Measurements from ENCODE around the gene SFT2D3. TPM values are rescaled to one million over a fixed set of nuclear protein-coding genes. Genes with fewer than 3 reads are reported as not detected.
A peak's percentile ranks its signal among the peaks of the same experiment; 100 is the strongest.

SFT2D3 gene
- total and polyA plus RNA-seq, 9 of the 15 experiments (the other 6 are each of a cell fraction or from before 2014, with no cell fraction given) = 7.5 to 9.9 (median 8.9) TPM; not detected in 2

DNA sequence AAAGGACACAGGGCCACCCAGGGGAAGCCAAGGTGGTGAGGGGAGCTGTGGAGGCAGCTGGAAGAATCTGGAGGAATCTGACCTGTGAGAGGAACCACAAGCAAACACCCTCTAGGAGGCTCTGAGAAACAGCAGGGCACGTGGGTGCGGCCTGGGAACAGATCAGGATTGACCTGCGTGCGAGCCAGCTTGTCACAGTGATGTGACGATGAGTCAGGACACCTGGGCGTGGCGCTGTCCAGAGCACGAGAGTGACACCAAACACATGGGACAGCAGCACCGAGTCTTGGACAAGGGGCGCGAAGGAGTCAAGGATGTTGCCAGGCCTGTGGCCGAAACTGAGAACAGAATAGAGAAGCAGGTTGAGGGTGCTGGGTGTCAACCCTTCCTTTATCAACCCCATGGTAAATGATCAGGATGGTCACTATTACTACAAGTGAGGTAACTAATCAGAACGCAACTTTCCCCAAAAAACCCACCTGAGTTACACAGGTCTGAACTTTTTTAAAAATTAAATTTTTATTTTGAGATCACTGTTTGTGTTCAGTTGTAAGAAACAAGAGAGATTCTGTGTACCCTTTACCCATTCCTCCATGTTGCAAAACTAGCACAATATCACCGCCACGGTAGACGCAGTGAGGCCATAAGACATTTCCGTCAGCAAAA, 637 bp upstream of the SFT2D3 start (continued):
- no peak for TF ChIP-seq TGIF2 (CRISPR knock-in tag; IDR thresholded peaks at IDR 0.05)
- TF ChIP-seq, protein P1, sequence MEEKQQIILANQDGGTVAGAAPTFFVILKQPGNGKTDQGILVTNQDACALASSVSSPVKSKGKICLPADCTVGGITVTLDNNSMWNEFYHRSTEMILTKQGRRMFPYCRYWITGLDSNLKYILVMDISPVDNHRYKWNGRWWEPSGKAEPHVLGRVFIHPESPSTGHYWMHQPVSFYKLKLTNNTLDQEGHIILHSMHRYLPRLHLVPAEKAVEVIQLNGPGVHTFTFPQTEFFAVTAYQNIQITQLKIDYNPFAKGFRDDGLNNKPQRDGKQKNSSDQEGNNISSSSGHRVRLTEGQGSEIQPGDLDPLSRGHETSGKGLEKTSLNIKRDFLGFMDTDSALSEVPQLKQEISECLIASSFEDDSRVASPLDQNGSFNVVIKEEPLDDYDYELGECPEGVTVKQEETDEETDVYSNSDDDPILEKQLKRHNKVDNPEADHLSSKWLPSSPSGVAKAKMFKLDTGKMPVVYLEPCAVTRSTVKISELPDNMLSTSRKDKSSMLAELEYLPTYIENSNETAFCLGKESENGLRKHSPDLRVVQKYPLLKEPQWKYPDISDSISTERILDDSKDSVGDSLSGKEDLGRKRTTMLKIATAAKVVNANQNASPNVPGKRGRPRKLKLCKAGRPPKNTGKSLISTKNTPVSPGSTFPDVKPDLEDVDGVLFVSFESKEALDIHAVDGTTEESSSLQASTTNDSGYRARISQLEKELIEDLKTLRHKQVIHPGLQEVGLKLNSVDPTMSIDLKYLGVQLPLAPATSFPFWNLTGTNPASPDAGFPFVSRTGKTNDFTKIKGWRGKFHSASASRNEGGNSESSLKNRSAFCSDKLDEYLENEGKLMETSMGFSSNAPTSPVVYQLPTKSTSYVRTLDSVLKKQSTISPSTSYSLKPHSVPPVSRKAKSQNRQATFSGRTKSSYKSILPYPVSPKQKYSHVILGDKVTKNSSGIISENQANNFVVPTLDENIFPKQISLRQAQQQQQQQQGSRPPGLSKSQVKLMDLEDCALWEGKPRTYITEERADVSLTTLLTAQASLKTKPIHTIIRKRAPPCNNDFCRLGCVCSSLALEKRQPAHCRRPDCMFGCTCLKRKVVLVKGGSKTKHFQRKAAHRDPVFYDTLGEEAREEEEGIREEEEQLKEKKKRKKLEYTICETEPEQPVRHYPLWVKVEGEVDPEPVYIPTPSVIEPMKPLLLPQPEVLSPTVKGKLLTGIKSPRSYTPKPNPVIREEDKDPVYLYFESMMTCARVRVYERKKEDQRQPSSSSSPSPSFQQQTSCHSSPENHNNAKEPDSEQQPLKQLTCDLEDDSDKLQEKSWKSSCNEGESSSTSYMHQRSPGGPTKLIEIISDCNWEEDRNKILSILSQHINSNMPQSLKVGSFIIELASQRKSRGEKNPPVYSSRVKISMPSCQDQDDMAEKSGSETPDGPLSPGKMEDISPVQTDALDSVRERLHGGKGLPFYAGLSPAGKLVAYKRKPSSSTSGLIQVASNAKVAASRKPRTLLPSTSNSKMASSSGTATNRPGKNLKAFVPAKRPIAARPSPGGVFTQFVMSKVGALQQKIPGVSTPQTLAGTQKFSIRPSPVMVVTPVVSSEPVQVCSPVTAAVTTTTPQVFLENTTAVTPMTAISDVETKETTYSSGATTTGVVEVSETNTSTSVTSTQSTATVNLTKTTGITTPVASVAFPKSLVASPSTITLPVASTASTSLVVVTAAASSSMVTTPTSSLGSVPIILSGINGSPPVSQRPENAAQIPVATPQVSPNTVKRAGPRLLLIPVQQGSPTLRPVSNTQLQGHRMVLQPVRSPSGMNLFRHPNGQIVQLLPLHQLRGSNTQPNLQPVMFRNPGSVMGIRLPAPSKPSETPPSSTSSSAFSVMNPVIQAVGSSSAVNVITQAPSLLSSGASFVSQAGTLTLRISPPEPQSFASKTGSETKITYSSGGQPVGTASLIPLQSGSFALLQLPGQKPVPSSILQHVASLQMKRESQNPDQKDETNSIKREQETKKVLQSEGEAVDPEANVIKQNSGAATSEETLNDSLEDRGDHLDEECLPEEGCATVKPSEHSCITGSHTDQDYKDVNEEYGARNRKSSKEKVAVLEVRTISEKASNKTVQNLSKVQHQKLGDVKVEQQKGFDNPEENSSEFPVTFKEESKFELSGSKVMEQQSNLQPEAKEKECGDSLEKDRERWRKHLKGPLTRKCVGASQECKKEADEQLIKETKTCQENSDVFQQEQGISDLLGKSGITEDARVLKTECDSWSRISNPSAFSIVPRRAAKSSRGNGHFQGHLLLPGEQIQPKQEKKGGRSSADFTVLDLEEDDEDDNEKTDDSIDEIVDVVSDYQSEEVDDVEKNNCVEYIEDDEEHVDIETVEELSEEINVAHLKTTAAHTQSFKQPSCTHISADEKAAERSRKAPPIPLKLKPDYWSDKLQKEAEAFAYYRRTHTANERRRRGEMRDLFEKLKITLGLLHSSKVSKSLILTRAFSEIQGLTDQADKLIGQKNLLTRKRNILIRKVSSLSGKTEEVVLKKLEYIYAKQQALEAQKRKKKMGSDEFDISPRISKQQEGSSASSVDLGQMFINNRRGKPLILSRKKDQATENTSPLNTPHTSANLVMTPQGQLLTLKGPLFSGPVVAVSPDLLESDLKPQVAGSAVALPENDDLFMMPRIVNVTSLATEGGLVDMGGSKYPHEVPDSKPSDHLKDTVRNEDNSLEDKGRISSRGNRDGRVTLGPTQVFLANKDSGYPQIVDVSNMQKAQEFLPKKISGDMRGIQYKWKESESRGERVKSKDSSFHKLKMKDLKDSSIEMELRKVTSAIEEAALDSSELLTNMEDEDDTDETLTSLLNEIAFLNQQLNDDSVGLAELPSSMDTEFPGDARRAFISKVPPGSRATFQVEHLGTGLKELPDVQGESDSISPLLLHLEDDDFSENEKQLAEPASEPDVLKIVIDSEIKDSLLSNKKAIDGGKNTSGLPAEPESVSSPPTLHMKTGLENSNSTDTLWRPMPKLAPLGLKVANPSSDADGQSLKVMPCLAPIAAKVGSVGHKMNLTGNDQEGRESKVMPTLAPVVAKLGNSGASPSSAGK (IDR thresholded peaks at IDR 0.05) = peak; percentile 97
- TF ChIP-seq OTX1 (CRISPR knock-in tag; IDR thresholded peaks at IDR 0.05) = no peak
- TF ChIP-seq FUS (optimal IDR thresholded peaks at IDR 0.05; ENCODE audit: low read depth, low read length) = no peak
- TF ChIP-seq, protein P2, sequence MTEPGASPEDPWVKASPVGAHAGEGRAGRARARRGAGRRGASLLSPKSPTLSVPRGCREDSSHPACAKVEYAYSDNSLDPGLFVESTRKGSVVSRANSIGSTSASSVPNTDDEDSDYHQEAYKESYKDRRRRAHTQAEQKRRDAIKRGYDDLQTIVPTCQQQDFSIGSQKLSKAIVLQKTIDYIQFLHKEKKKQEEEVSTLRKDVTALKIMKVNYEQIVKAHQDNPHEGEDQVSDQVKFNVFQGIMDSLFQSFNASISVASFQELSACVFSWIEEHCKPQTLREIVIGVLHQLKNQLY (CRISPR knock-in tag; conservative IDR thresholded peaks at IDR 0.05) = 0 out of 4 replicates have a peak, but pooled peaks of 1 of the 2 experiments have one; percentile 86
- TF ChIP-seq BACH1 (tag; IDR thresholded peaks at IDR 0.05) = peak; percentile 55; the same call in 1 of the 2 replicates
- TF ChIP-seq TSC22D4 (tag; IDR thresholded peaks at IDR 0.05) = no peak
- no peak for TF ChIP-seq ZNF197 (CRISPR knock-in tag; IDR thresholded peaks at IDR 0.05; ENCODE audit: low read depth)
- peak; percentile 66 for TF ChIP-seq BCOR (IDR thresholded peaks at IDR 0.05)
- TF ChIP-seq, protein P3, sequence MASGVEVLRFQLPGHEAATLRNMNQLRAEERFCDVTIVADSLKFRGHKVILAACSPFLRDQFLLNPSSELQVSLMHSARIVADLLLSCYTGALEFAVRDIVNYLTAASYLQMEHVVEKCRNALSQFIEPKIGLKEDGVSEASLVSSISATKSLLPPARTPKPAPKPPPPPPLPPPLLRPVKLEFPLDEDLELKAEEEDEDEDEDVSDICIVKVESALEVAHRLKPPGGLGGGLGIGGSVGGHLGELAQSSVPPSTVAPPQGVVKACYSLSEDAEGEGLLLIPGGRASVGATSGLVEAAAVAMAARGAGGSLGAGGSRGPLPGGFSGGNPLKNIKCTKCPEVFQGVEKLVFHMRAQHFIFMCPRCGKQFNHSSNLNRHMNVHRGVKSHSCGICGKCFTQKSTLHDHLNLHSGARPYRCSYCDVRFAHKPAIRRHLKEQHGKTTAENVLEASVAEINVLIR (CRISPR knock-in tag; IDR thresholded peaks at IDR 0.05) = peak; percentile 65
- no peak for TF ChIP-seq ZNF134 (CRISPR knock-in tag; conservative IDR thresholded peaks at IDR 0.05)
- TF ChIP-seq MIER1 (IDR thresholded peaks at IDR 0.05; ENCODE audit: low read depth) = peak; percentile 55; the same call in 1 of the 2 replicates
- TF ChIP-seq NRF1 (conservative IDR thresholded peaks at IDR 0.05 in 1 of 2, IDR thresholded peaks at IDR 0.05 in 1 of 2) = peak; percentile 79 to 83

Measured in K562 (cell line).